Upper lobe of left lung (tissue), 4 donors: ENCODE measurements around the gene BMS1.

Experiments
- CTCF ChIP-seq, 6 experiments: fragments of 450-650 bp in 4 of 6; fragments of 200-600 bp in 2 of 6; sonication (generic) in 2 of 6; IDR thresholded peaks; one replicate each; pipeline ENCODE4 v1.5.1; 2016 to 2019; ENCODE audit warnings: antibody characterized with exemption in 6 of 6
- EP300 ChIP-seq, 4 donors: sonication (generic); formaldehyde crosslinking; IDR thresholded peaks; one replicate each; pipeline ENCODE4 v1.5.1; 2017; ENCODE audit warnings: antibody characterized with exemption in 4 of 4, control low read depth in 2 of 4
- POLR2A ChIP-seq, 4 donors: fragments of 450-650 bp; IDR thresholded peaks; one replicate each; pipeline ENCODE4 v1.5.1; 2016 to 2017; ENCODE audit warnings: antibody characterized with exemption in 4 of 4, mild to moderate bottlenecking in 2 of 4
- POLR2AphosphoS5 ChIP-seq, 2 donors: sonication (generic); formaldehyde crosslinking; IDR thresholded peaks; one replicate each; pipeline ENCODE4 v1.5.1; 2017; ENCODE audit warnings: antibody characterized with exemption in 2 of 2

- TF ChIP-seq CTCF (IDR thresholded peaks at IDR 0.05) (no peak), POLR2A (IDR thresholded peaks at IDR 0.05) (no peak), POLR2AphosphoS5 (IDR thresholded peaks at IDR 0.05) (no peak), EP300 (IDR thresholded peaks at IDR 0.05) (no peak)
Observed at GRCh38 chr10:42867571-42867970, 85.0 kb downstream of the BMS1 start.
